Activated T-helper 2 cell treated with anti-CD3 and anti-CD28 coated beads, Interferon-gamma antibody, Interleukin-2, Interleukin-4, amounts not matched to agents 10 μg/mL and 5 μg/mL and 100 μg/mL, durations not matched to agents 14 hours and 24 hours and 36 hours (primary cell): ENCODE results near the gene BAIAP3. TPM values are rescaled to one million over a fixed set of nuclear protein-coding genes. Genes with fewer than 3 reads are reported as not detected.
"Not testable (repeated sequence)": the region's sequence is repeated elsewhere in the genome, so short reads cannot be mapped to it uniquely, and the experiment has no call there.

Source experiments
- DNase-seq: peaks from one replicate; pipeline ENCODE4 v3.0.0; 2021; ENCODE audit warnings: low spot score
- H3K27ac Mint-ChIP-seq: one replicate; pipeline ENCODE4 v1.8.0; 2021; ENCODE audit warnings: mixed read lengths
- H3K27me3 Mint-ChIP-seq: one replicate; pipeline ENCODE4 v1.8.0; 2021; ENCODE audit warnings: low read depth, mixed read lengths
- H3K36me3 Mint-ChIP-seq: one replicate; pipeline ENCODE4 v1.8.0; 2021; ENCODE audit warnings: low read depth, mixed read lengths
- H3K4me1 Mint-ChIP-seq: one replicate; pipeline ENCODE4 v1.8.0; 2021; ENCODE audit warnings: low read depth, mixed read lengths
- H3K4me3 Mint-ChIP-seq: one replicate; pipeline ENCODE4 v1.8.0; 2021; ENCODE audit warnings: low read depth, mild to moderate bottlenecking, moderate library complexity, mixed read lengths
- H3K9me3 Mint-ChIP-seq: one replicate; pipeline ENCODE4 v1.8.0; 2021; ENCODE audit warnings: mixed read lengths
- intact Hi-C: fragments of 100-400 bp; cut with micrococcal nuclease; formaldehyde crosslinking; loops from one replicate; pipeline ENCODE4 v1.15.1; 2023
- total RNA-seq: library from RNA; stranded (reverse); gene quantifications from 2 replicates; pipeline ENCODE4 v1.2.3, GENCODE V29; 2022

BAIAP3 gene
- total RNA-seq, 1 donor from 2014 or later, result 0.32 TPM

GRCh38 chr16:1292208-1292607 lies 41.2 kb upstream of the BAIAP3 start:
- peaks cover 22% of the 10 kb centered on the region for H3K27me3 Mint-ChIP-seq
- DNase-seq, H3K36me3 Mint-ChIP-seq, H3K27ac Mint-ChIP-seq, H3K4me1 Mint-ChIP-seq, intact Hi-C loops, H3K4me3 Mint-ChIP-seq, H3K9me3 Mint-ChIP-seq: not testable (repeated sequence)

- H3K4me1 Mint-ChIP-seq, DNase-seq, intact Hi-C loops, H3K27ac Mint-ChIP-seq, H3K4me3 Mint-ChIP-seq, H3K9me3 Mint-ChIP-seq, H3K36me3 Mint-ChIP-seq: not testable (repeated sequence)
- H3K27me3 Mint-ChIP-seq, result peaks cover 20% of the 10 kb centered on the region
Observed at GRCh38 chr16:1292808-1293207, 40.6 kb upstream of the BAIAP3 start.

GRCh38 chr16:1293921-1294656 lies 39.4 kb upstream of the BAIAP3 start:
- Mint-ChIP-seq H3K4me1 (peaks cover 6% of the 10 kb centered on the region), H3K36me3 (no peaks in the 10 kb centered on the region), H3K27ac (no peak overlapping the region), H3K9me3 (no peaks in the 10 kb centered on the region), H3K27me3 (peaks cover 19% of the 10 kb centered on the region), H3K4me3 (no peak overlapping the region)
- DNase-seq, result no peak
- intact Hi-C loops, result no loop called here

GRCh38 chr16:1295465-1295864 lies 38.0 kb upstream of the BAIAP3 start:
- Mint-ChIP-seq H3K27me3 (peaks cover 7% of the 10 kb centered on the region), H3K4me1 (peaks cover 6% of the 10 kb centered on the region), H3K36me3 (no peaks in the 10 kb centered on the region), H3K9me3 (no peaks in the 10 kb centered on the region), H3K27ac (no peak overlapping the region), H3K4me3 (no peak overlapping the region)
- DNase-seq, result no peak
- intact Hi-C loops, result no loop called here

- H3K27ac Mint-ChIP-seq, result not testable (repeated sequence)
Observed at GRCh38 chr16:1296688-1297017, 36.8 kb upstream of the BAIAP3 start.

GRCh38 chr16:1297018-1297696 lies 36.3 kb upstream of the BAIAP3 start:
- Mint-ChIP-seq H3K27me3 (peaks cover 3% of the 10 kb centered on the region), H3K4me3 (no peak overlapping the region), H3K27ac (no peak overlapping the region), H3K4me1 (peaks cover 6% of the 10 kb centered on the region), H3K36me3 (no peaks in the 10 kb centered on the region), H3K9me3 (no peaks in the 10 kb centered on the region)
- DNase-seq, result no peak
- intact Hi-C loops, result no loop called here

More at GRCh38 chr16:1296688-1297017, 36.8 kb upstream of the BAIAP3 start:
- H3K4me1 Mint-ChIP-seq, H3K4me3 Mint-ChIP-seq, H3K9me3 Mint-ChIP-seq, H3K36me3 Mint-ChIP-seq, intact Hi-C loops, H3K27me3 Mint-ChIP-seq, DNase-seq: not testable (repeated sequence)

GRCh38 chr16:1298406-1298805 lies 35.0 kb upstream of the BAIAP3 start:
- intact Hi-C loops, result no loop called here
- no peaks in the 10 kb centered on the region for H3K36me3 Mint-ChIP-seq
- H3K4me3 Mint-ChIP-seq, result no peak overlapping the region
- no peaks in the 10 kb centered on the region for H3K9me3 Mint-ChIP-seq
- H3K4me1 Mint-ChIP-seq, result peaks cover 6% of the 10 kb centered on the region
- H3K27me3 Mint-ChIP-seq, result peaks cover 2% of the 10 kb centered on the region
- no peak for DNase-seq
- no peak overlapping the region for H3K27ac Mint-ChIP-seq

- Mint-ChIP-seq H3K27ac (no peak overlapping the region), H3K27me3 (no peaks in the 10 kb centered on the region), H3K9me3 (no peaks in the 10 kb centered on the region), H3K36me3 (no peaks in the 10 kb centered on the region), H3K4me3 (no peak overlapping the region), H3K4me1 (peaks cover 9% of the 10 kb centered on the region)
- intact Hi-C loops, result no loop called here
- DNase-seq, result no peak
Observed at GRCh38 chr16:1299012-1299867, 34.2 kb upstream of the BAIAP3 start.

GRCh38 chr16:1299868-1300203 lies 33.6 kb upstream of the BAIAP3 start:
- H3K27me3 Mint-ChIP-seq, result no peaks in the 10 kb centered on the region
- H3K27ac Mint-ChIP-seq, result no peak overlapping the region
- no peaks in the 10 kb centered on the region for H3K9me3 Mint-ChIP-seq
- H3K4me1 Mint-ChIP-seq, result peaks cover 10% of the 10 kb centered on the region
- intact Hi-C loops, result loop anchor here (10.0 kb wide), 2 partner anchors 125 to 475 kb away; partner anchors contain the start of genes EME2, MRPS34, NME3 and UQCC4
- DNase-seq, result no peak
- H3K4me3 Mint-ChIP-seq, result no peak overlapping the region
- no peaks in the 10 kb centered on the region for H3K36me3 Mint-ChIP-seq

GRCh38 chr16:1300664-1301476 lies 32.6 kb upstream of the BAIAP3 start:
- intact Hi-C loops, result loop anchor here (10.0 kb wide), 2 partner anchors 124 to 474 kb away; partner anchors contain the start of genes EME2, MRPS34, NME3 and UQCC4
- H3K4me1 Mint-ChIP-seq, result peaks cover 10% of the 10 kb centered on the region
- H3K9me3 Mint-ChIP-seq, result no peaks in the 10 kb centered on the region
- peak; percentile 71 for DNase-seq
- H3K36me3 Mint-ChIP-seq, result no peaks in the 10 kb centered on the region
- H3K27me3 Mint-ChIP-seq, result no peaks in the 10 kb centered on the region
- H3K27ac Mint-ChIP-seq, result no peak overlapping the region
- H3K4me3 Mint-ChIP-seq, result no peak overlapping the region

- H3K4me1 Mint-ChIP-seq, result peaks cover 10% of the 10 kb centered on the region
- no peak overlapping the region for H3K4me3 Mint-ChIP-seq
Observed at GRCh38 chr16:1301562-1301961, 31.9 kb upstream of the BAIAP3 start.

GRCh38 chr16:1305823-1306222 lies 27.6 kb upstream of the BAIAP3 start:
- H3K27ac Mint-ChIP-seq, result no peak overlapping the region
- intact Hi-C loops, result loop anchor here (10.0 kb wide), 2 partner anchors 119 to 469 kb away; partner anchors contain the start of genes EME2, MRPS34, NME3 and UQCC4
- H3K4me1 Mint-ChIP-seq, result peaks cover 10% of the 10 kb centered on the region
- no peaks in the 10 kb centered on the region for H3K27me3 Mint-ChIP-seq
- no peak overlapping the region for H3K4me3 Mint-ChIP-seq
- peaks cover 9% of the 10 kb centered on the region for H3K36me3 Mint-ChIP-seq
- no peaks in the 10 kb centered on the region for H3K9me3 Mint-ChIP-seq
- DNase-seq, result no peak

More at GRCh38 chr16:1301562-1301961, 31.9 kb upstream of the BAIAP3 start:
- H3K27ac Mint-ChIP-seq, result no peak overlapping the region
- H3K9me3 Mint-ChIP-seq, result no peaks in the 10 kb centered on the region
- no peak for DNase-seq
- no peaks in the 10 kb centered on the region for H3K36me3 Mint-ChIP-seq
- intact Hi-C loops, result loop anchor here (10.0 kb wide), 2 partner anchors 123 to 473 kb away; partner anchors contain the start of genes EME2, MRPS34, NME3 and UQCC4
- no peaks in the 10 kb centered on the region for H3K27me3 Mint-ChIP-seq
